ENCODE results near the gene ST6GAL2.

ST6GAL2 gene

GRCh38 chr2:106800976-106801655, 84.9 kb downstream of the ST6GAL2 start:
- Histone ChIP-seq H3K27me3 (ENCODE audit: control insufficient read depth, low read length) (no peaks in the 10 kb centered on the region), H3K9me2 (replicated peaks; ENCODE audit: control insufficient read depth, low read length) (no peaks in the 10 kb centered on the region; the same call in 1 of the 2 replicates)

GRCh38 chr2:106800180-106800579, 85.8 kb downstream of the ST6GAL2 start:
- H3K9me2 ChIP-seq (replicated peaks; ENCODE audit: control insufficient read depth, low read length) = no peaks in the 10 kb centered on the region; the same call in 1 of the 2 replicates
- H3K4me1 ChIP-seq (ENCODE audit: control insufficient read depth, low read length) = no peaks in the 10 kb centered on the region
- no peak overlapping the region for H3K27ac ChIP-seq (ENCODE audit: low read depth, low read length)
- no peaks in the 10 kb centered on the region for H3F3A ChIP-seq (ENCODE audit: control insufficient read depth, insufficient read depth)
- H3K36me3 ChIP-seq (ENCODE audit: control insufficient read depth, low read length) = no peaks in the 10 kb centered on the region
- no peak overlapping the region for H3K4me2 ChIP-seq (ENCODE audit: low read length)
- no peaks in the 10 kb centered on the region for H3K79me2 ChIP-seq (ENCODE audit: control insufficient read depth, low read length)
- no peaks in the 10 kb centered on the region for H3K27me3 ChIP-seq (ENCODE audit: control insufficient read depth, low read length)
- H3K4me3 ChIP-seq (ENCODE audit: low read length) = no peak overlapping the region
- no peaks in the 10 kb centered on the region for H4K20me1 ChIP-seq (ENCODE audit: control insufficient read depth, insufficient read depth, low read depth, low read length)
- H3K9me3 ChIP-seq (ENCODE audit: control insufficient read depth, insufficient read depth, low read length) = no peaks in the 10 kb centered on the region; the same call in 1 of the 2 replicates
- TF ChIP-seq CTCF (IDR thresholded peaks at IDR 0.05; ENCODE audit: low read depth, low read length, poor library complexity, severe bottlenecking) (no peak), EZH2phosphoT487 (IDR thresholded peaks at IDR 0.05; ENCODE audit: borderline replicate concordance, low read length) (no peak)

More at GRCh38 chr2:106800976-106801655, 84.9 kb downstream of the ST6GAL2 start:
- Histone ChIP-seq H3K9me3 (ENCODE audit: control insufficient read depth, insufficient read depth, low read length) (no peaks in the 10 kb centered on the region; the same call in 1 of the 2 replicates), H3K27ac (ENCODE audit: low read depth, low read length) (no peak overlapping the region), H3K4me1 (ENCODE audit: control insufficient read depth, low read length) (no peaks in the 10 kb centered on the region), H3F3A (ENCODE audit: control insufficient read depth, insufficient read depth) (no peaks in the 10 kb centered on the region), H3K4me2 (ENCODE audit: low read length) (no peak overlapping the region), H3K36me3 (ENCODE audit: control insufficient read depth, low read length) (no peaks in the 10 kb centered on the region), H4K20me1 (ENCODE audit: control insufficient read depth, insufficient read depth, low read depth, low read length) (no peaks in the 10 kb centered on the region), H3K4me3 (ENCODE audit: low read length) (no peak overlapping the region), H3K79me2 (ENCODE audit: control insufficient read depth, low read length) (no peaks in the 10 kb centered on the region)
- TF ChIP-seq CTCF (IDR thresholded peaks at IDR 0.05; ENCODE audit: low read depth, low read length, poor library complexity, severe bottlenecking) (no peak), EZH2phosphoT487 (IDR thresholded peaks at IDR 0.05; ENCODE audit: borderline replicate concordance, low read length) (no peak)

- Histone ChIP-seq H3K4me2 (ENCODE audit: low read length) (no peak overlapping the region), H3K36me3 (ENCODE audit: control insufficient read depth, low read length) (no peaks in the 10 kb centered on the region), H3K9me2 (replicated peaks; ENCODE audit: control insufficient read depth, low read length) (no peaks in the 10 kb centered on the region; the same call in 1 of the 2 replicates), H3K4me1 (ENCODE audit: control insufficient read depth, low read length) (no peaks in the 10 kb centered on the region), H3K27me3 (ENCODE audit: control insufficient read depth, low read length) (no peaks in the 10 kb centered on the region), H3K9me3 (ENCODE audit: control insufficient read depth, insufficient read depth, low read length) (no peaks in the 10 kb centered on the region), H3F3A (ENCODE audit: control insufficient read depth, insufficient read depth) (no peaks in the 10 kb centered on the region), H3K4me3 (ENCODE audit: low read length) (no peak overlapping the region), H3K79me2 (ENCODE audit: control insufficient read depth, low read length) (no peaks in the 10 kb centered on the region), H3K27ac (ENCODE audit: low read depth, low read length) (no peak overlapping the region), H4K20me1 (ENCODE audit: control insufficient read depth, insufficient read depth, low read depth, low read length) (no peaks in the 10 kb centered on the region)
- TF ChIP-seq CTCF (IDR thresholded peaks at IDR 0.05; ENCODE audit: low read depth, low read length, poor library complexity, severe bottlenecking) (no peak), EZH2phosphoT487 (IDR thresholded peaks at IDR 0.05; ENCODE audit: borderline replicate concordance, low read length) (no peak)
Measured at GRCh38 chr2:106798826-106799552, 87.0 kb downstream of the ST6GAL2 start.

Data from DOHH2 (cell line).